COR-L47 (cell line): ENCODE data around the gene MYBPC1.
"Not testable (repeated sequence)": the region's sequence is repeated elsewhere in the genome, so short reads cannot be mapped to it uniquely, and the experiment has no call there.

Source experiments
- DNase-seq: peaks from one replicate; lab custom pipeline; 2025; lab: John Stamatoyannopoulos, UW

The MYBPC1 gene

GRCh38 chr12:101733166-101733565, 138.4 kb downstream of the MYBPC1 start:
- no peak for DNase-seq

DNA sequence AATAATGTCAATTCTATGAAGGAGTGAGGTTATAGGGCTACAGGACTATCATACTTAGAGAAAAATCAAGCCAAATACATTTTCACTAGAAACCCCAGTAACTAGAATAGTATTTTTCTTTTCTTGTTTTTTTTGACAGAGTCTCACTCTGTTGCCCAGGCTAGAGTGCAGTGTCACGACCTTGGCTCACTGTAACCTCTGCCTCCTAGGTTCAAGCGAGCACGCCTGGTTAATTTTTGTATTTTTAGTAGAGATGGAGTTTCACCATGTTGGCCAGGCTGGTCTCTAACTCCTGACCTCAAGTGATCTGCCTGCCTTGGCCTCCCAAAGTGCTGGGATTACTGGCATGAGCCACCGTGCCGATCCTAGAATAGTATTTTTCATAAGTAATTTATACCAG, 139.7 kb downstream of the MYBPC1 start:
- DNase-seq, result not testable (repeated sequence)
